ENCODE measurements around the gene CNPY3. TPM values are rescaled to one million over a fixed set of nuclear protein-coding genes. Genes with fewer than 3 reads are reported as not detected.
A peak's percentile ranks its signal among the peaks of the same experiment; 100 is the strongest.
"Not testable (repeated sequence)": the region's sequence is repeated elsewhere in the genome, so short reads cannot be mapped to it uniquely, and the experiment has no call there.

CNPY3 gene
- total and polyA plus RNA-seq, 2 of the 13 experiments (the other 11 are each of a cell fraction or from before 2014, with no cell fraction given), result 42.3 to 60.2 TPM

DNA sequence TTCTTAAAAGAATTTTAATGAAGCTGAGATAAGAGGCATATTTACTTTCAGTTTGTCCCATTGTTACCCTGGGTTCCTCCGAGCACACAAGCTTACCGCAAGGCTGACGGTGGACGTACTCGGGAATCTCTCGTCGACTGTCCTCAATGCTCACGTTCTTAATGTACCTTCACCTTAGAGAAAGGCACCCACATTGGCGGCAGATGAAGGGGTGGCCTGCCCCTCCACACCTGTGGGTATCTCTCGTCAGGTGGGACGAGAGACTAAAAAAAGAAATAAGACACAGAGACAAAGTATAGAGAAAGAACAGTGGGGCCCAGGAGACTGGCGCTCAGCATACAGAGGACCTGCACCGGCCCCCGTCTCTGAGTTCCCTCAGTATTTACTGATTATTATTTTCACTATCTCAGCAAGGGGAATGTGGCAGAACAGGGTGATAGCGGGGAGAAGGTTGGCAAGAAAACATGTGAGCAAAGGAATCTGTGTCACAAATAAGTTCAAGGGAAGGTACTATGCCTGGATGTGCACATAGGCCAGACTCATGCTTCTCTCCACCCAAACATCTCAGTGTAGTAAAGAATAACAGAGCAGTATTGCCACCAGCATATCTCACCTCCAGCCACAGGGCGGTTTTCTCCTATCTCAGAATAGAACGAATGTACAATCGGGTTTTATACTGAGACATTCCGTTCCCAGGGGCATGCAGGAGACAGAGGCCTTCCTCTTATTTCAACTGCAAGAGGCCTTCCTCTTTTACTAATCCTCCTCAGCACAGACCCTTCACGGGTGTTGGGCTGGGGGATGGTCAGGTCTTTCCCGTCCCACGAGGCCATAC is 26.6 kb upstream of the CNPY3 start (continued):
- TF ChIP-seq POLR2A (IDR thresholded peaks at IDR 0.05; ENCODE audit: insufficient read depth in 1 of 2, low read depth in 2 of 2, low read length in 2 of 2) (peak in 1 of 2 experiments; percentile 25; a peak in 1 of 4 replicates), ARID4A (CRISPR knock-in tag; IDR thresholded peaks at IDR 0.05; ENCODE audit: borderline replicate concordance) (peak; percentile 26; the same call in 1 of the 2 replicates), ZNF615 (CRISPR knock-in tag; IDR thresholded peaks at IDR 0.05; ENCODE audit: borderline replicate concordance) (0 out of 2 replicates have a peak, but pooled peaks have one; percentile 32), ZFX (CRISPR knock-in tag; IDR thresholded peaks at IDR 0.05; ENCODE audit: low read depth) (peak; percentile 84), ARNTL (CRISPR knock-in tag; IDR thresholded peaks at IDR 0.05) (0 out of 2 replicates have a peak, but pooled peaks have one; percentile 11), NAIF1 (CRISPR knock-in tag; IDR thresholded peaks at IDR 0.05; ENCODE audit: borderline replicate concordance) (peak; percentile 83), ZFP91 (CRISPR knock-in tag; IDR thresholded peaks at IDR 0.05; ENCODE audit: borderline replicate concordance) (peak; percentile 40; the same call in 1 of the 2 replicates), ZNF337 (CRISPR knock-in tag; IDR thresholded peaks at IDR 0.05; ENCODE audit: borderline replicate concordance, low read depth) (peak; percentile 29; the same call in 1 of the 2 replicates), SOX13 (CRISPR knock-in tag; conservative IDR thresholded peaks at IDR 0.05 in 1 of 2, IDR thresholded peaks at IDR 0.05 in 1 of 2) (peak in 1 of 2 experiments; percentile 63; a peak in 2 of 4 replicates), NONO (CRISPR knock-in tag; conservative IDR thresholded peaks at IDR 0.05) (0 out of 2 replicates have a peak, but pooled peaks have one; percentile 22), HOXA9 (CRISPR knock-in tag; IDR thresholded peaks at IDR 0.05; ENCODE audit: borderline replicate concordance) (0 out of 2 replicates have a peak, but pooled peaks have one; percentile 51), ZNF878 (CRISPR knock-in tag; IDR thresholded peaks at IDR 0.05) (0 out of 2 replicates have a peak, but pooled peaks have one; percentile 42)
- TF ChIP-seq, protein P1, sequence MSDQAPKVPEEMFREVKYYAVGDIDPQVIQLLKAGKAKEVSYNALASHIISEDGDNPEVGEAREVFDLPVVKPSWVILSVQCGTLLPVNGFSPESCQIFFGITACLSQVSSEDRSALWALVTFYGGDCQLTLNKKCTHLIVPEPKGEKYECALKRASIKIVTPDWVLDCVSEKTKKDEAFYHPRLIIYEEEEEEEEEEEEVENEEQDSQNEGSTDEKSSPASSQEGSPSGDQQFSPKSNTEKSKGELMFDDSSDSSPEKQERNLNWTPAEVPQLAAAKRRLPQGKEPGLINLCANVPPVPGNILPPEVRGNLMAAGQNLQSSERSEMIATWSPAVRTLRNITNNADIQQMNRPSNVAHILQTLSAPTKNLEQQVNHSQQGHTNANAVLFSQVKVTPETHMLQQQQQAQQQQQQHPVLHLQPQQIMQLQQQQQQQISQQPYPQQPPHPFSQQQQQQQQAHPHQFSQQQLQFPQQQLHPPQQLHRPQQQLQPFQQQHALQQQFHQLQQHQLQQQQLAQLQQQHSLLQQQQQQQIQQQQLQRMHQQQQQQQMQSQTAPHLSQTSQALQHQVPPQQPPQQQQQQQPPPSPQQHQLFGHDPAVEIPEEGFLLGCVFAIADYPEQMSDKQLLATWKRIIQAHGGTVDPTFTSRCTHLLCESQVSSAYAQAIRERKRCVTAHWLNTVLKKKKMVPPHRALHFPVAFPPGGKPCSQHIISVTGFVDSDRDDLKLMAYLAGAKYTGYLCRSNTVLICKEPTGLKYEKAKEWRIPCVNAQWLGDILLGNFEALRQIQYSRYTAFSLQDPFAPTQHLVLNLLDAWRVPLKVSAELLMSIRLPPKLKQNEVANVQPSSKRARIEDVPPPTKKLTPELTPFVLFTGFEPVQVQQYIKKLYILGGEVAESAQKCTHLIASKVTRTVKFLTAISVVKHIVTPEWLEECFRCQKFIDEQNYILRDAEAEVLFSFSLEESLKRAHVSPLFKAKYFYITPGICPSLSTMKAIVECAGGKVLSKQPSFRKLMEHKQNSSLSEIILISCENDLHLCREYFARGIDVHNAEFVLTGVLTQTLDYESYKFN (CRISPR knock-in tag; conservative IDR thresholded peaks at IDR 0.05), result 0 out of 2 replicates have a peak, but pooled peaks have one; percentile 10
- not testable (repeated sequence) for TF ChIP-seq SOX13, NONO (IDR thresholded peaks at IDR 0.05)
